SK-N-MC (cell line): ENCODE data around the gene LCE1C.

Experiments
- EZH2 ChIP-seq: fragments of 200-600 bp; sonication (generic); IDR thresholded peaks from one replicate; pipeline ENCODE4 v1.6.1; 2017; ENCODE audit warnings: antibody characterized with exemption
- POLR2AphosphoS5 ChIP-seq: IDR thresholded peaks from 2 replicates; pipeline ENCODE4 v1.6.1; 2012; ENCODE audit warnings: mild to moderate bottlenecking, low read depth, low read length, borderline replicate concordance

DNA sequence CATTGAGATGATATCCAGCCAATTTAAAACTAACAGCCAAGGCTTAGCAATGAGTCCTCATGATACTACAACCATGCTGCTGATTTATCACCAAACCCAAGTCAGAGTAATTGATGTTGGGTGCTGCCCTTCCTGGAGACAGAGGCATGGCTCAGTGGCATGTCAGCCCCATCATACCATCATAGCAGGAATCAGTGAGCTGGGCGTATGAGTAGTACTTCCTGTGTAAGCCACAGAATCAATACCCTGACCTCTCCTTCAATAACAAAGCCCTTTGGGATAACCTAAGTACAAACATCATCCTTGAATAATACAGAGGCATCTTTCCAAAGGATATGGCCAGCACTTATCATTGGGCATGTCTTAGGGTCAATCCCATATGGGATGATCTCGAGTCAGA, 23.4 kb downstream of the LCE1C start:
- TF ChIP-seq POLR2AphosphoS5 (no peak), EZH2 (no peak)
